Islet precursor cell (in vitro differentiated cells): Measurements from ENCODE around the gene REEP6.
"Not testable (repeated sequence)": the region's sequence is repeated elsewhere in the genome, so short reads cannot be mapped to it uniquely, and the experiment has no call there.

ENCODE experiments used
- DNase-seq: peaks from one replicate; pipeline ENCODE4 v3.0.0-alpha.2; 2018

The REEP6 gene

GRCh38 chr19:1492474-1493006 is 1.6 kb downstream of the REEP6 start:
- no peak for DNase-seq

- DNase-seq: no peak
Observed at GRCh38 chr19:1494115-1494815, 3.3 kb downstream of the REEP6 start.

- no peak for DNase-seq
Observed at GRCh38 chr19:1495051-1495798, 4.2 kb downstream of the REEP6 start.

GRCh38 chr19:1495799-1496713 is 5.1 kb downstream of the REEP6 start:
- no peak for DNase-seq

GRCh38 chr19:1496714-1497577 is 6.0 kb downstream of the REEP6 start:
- no peak for DNase-seq

GRCh38 chr19:1497578-1498235 is 6.7 kb downstream of the REEP6 start:
- no peak for DNase-seq

GRCh38 chr19:1499231-1499630 is 8.2 kb downstream of the REEP6 start:
- DNase-seq: not testable (repeated sequence)

GRCh38 chr19:1501200-1501595 is 10.2 kb downstream of the REEP6 start:
- DNase-seq: no peak

GRCh38 chr19:1502433-1503088 is 11.6 kb downstream of the REEP6 start:
- no peak for DNase-seq

- DNase-seq: no peak
Observed at GRCh38 chr19:1503089-1503924, 12.3 kb downstream of the REEP6 start.

GRCh38 chr19:1503925-1504773 is 13.2 kb downstream of the REEP6 start:
- no peak for DNase-seq

GRCh38 chr19:1505012-1505411 is 14.0 kb downstream of the REEP6 start:
- no peak for DNase-seq

GRCh38 chr19:1505991-1506881 is 15.3 kb downstream of the REEP6 start:
- DNase-seq: no peak

GRCh38 chr19:1507192-1507660 is 16.2 kb downstream of the REEP6 start:
- no peak for DNase-seq

- peak; percentile 97 for DNase-seq
Observed at GRCh38 chr19:1507763-1508506, 17.0 kb downstream of the REEP6 start.

- no peak for DNase-seq
Observed at GRCh38 chr19:1508507-1508856, 17.5 kb downstream of the REEP6 start.
